Ovary (tissue), 3 donors: ENCODE measurements around the gene SH3BP1.
"Not testable (repeated sequence)": the region's sequence is repeated elsewhere in the genome, so short reads cannot be mapped to it uniquely, and the experiment has no call there.

Source experiments
- POLR2A ChIP-seq: fragments of 450-650 bp; IDR thresholded peaks from one replicate; pipeline ENCODE4 v1.6.1; 2017; ENCODE audit warnings: antibody characterized with exemption, mild to moderate bottlenecking, moderate library complexity
- TF ChIP-seq, protein P1 (sequence below), 3 donors: fragments of 450-650 bp in 2 of 3; fragments of 200-600 bp in 1 of 3; IDR thresholded peaks; one replicate each; pipeline versions ENCODE4 v1.5.1 to v1.8.0; 2016 to 2022; ENCODE audit warnings: antibody characterized with exemption in 3 of 3, mild to moderate bottlenecking in 1 of 3
- donor health status: DM: no; HTN: no; CAD: no.

DNA sequence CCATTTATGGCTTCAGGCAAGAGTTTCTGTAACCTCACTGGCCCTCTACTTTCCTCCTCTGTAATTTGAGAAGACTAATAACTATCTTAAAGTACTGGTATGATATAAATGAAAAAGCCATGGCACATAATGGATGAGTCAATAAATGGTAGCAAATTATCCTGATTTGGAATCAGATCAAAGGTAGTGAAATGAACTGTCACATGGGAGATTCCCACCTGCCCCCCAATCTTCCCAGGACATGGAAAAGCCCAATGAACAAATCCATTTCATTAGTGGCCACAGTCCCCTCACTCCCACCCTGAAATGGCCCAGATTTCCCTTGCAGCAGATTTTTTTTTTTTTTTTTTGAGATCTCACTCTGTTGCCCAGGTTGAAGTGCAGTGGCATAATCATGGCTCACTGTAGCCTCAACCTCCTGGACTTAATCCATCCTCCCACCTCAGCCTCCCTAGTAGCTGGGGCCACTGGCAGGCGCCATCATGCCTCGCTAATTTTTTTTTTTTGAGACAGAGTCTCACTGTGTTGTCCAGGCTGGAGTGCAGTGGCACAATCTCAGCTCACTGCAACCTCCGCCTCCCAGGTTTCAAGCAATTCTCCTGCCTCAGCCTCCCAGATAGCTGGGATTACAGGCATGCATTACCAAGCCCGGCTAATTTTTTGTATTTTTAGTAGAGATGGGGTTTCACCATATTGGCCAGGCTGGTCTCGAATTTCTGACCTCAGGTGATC is 36.8 kb upstream of the SH3BP1 start:
- TF ChIP-seq POLR2A = not testable (repeated sequence)
- TF ChIP-seq, protein P1, sequence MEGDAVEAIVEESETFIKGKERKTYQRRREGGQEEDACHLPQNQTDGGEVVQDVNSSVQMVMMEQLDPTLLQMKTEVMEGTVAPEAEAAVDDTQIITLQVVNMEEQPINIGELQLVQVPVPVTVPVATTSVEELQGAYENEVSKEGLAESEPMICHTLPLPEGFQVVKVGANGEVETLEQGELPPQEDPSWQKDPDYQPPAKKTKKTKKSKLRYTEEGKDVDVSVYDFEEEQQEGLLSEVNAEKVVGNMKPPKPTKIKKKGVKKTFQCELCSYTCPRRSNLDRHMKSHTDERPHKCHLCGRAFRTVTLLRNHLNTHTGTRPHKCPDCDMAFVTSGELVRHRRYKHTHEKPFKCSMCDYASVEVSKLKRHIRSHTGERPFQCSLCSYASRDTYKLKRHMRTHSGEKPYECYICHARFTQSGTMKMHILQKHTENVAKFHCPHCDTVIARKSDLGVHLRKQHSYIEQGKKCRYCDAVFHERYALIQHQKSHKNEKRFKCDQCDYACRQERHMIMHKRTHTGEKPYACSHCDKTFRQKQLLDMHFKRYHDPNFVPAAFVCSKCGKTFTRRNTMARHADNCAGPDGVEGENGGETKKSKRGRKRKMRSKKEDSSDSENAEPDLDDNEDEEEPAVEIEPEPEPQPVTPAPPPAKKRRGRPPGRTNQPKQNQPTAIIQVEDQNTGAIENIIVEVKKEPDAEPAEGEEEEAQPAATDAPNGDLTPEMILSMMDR (IDR thresholded peaks at IDR 0.05) = not testable (repeated sequence)
